GM20000 (cell line): Measurements from ENCODE around the gene SLC26A4.

ENCODE experiments used
- DNase-seq: peaks from one replicate; pipeline ENCODE4 v3.0.0; 2012; ENCODE audit warnings: low spot score
- CTCF ChIP-seq: IDR thresholded peaks from 2 replicates; pipeline ENCODE4 v1.5.1; 2012; ENCODE audit warnings: mild to moderate bottlenecking, control low read depth; ENCODE audit errors: extremely low read depth, missing control alignments

The SLC26A4 gene

GRCh38 chr7:107660381-107661080, at the start of gene SLC26A4:
TSS of gene SLC26A4 (plus strand) at chr7:107660828. CDS start at chr7:107661642, 814 bp downstream.
- peak; percentile 50 for DNase-seq

GRCh38 chr7:107613439-107613838, 47.2 kb upstream of the SLC26A4 start:
- no peak for TF ChIP-seq CTCF
- no peak for DNase-seq

More at GRCh38 chr7:107660381-107661080, at the start of gene SLC26A4:
- no peak for TF ChIP-seq CTCF

GRCh38 chr7:107613948-107614347, 46.7 kb upstream of the SLC26A4 start:
- no peak for TF ChIP-seq CTCF
- DNase-seq, result no peak

- TF ChIP-seq CTCF, result no peak
- no peak for DNase-seq
Measured at GRCh38 chr7:107614425-107614824, 46.2 kb upstream of the SLC26A4 start.

GRCh38 chr7:107615910-107616680, 44.5 kb upstream of the SLC26A4 start:
- no peak for TF ChIP-seq CTCF
- no peak for DNase-seq

- peak; percentile 7 for DNase-seq
- TF ChIP-seq CTCF, result no peak
Measured at GRCh38 chr7:107622429-107622828, 38.2 kb upstream of the SLC26A4 start.

- no peak for TF ChIP-seq CTCF
- no peak for DNase-seq
Measured at GRCh38 chr7:107622894-107623293, 37.7 kb upstream of the SLC26A4 start.
